T47D (cell line): Measurements from ENCODE around the gene CRMP1.

ENCODE experiments used
- DNase-seq, 2 experiments: peaks; one replicate each; pipeline versions ENCODE4 v3.0.0 to v3.0.0-alpha.2; 2011 to 2012; ENCODE audit warnings: low read depth in 1 of 2, low spot score in 1 of 2
- JUND ChIP-seq: IDR thresholded peaks from 2 replicates; pipeline ENCODE4 v1.6.1; 2012; ENCODE audit warnings: low read depth
- in situ Hi-C: cut with HindIII; loops from 2 replicates; pipeline ENCODE4 v1.10.0; 2016; ENCODE audit warnings: low sequenced_read_pairs, low pct_unique_long_range_greater_than_20kb

Gene CRMP1

DNA sequence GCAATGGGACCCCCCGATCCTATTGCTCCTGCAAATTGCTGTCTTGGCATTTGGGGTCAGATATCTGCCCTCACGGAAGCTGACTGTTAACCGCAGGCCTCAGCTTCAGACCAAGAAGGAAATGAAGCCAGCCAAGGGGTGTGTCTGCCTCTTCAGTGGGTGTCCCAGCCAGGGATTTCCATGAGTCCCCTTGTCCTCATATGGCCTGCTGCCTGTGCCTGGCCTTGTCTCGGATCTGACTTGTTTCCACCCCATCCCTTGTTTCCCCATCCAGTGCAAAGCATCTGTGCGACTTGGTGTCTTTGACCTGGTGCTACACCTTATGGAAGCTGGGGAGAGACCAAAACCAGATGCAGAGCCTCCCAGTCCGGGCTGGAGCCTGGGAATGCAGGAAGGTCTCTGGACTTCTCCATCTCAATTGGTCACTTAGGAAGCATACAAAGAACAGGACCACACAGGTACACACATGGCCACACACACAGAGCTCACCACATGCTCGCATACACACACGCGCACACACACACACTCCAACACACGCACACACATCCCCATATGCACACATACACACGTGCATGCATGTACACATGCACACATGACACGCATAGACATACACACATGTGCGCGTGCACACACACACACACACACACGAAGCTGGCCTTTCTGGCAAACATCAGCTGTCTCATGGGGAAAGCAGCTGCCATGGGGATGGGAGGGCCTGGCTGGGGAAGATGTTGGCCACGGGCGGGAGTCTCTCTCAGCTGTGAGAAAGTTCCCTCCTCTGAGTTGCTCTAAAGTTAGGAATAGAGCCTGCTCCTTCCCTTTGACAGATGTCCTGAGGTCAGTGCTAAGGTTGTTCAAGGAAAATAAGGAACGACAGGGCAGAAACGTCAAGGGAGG lies 65.5 kb downstream of the CRMP1 start:
- in situ Hi-C loops: no loop called here
- TF ChIP-seq JUND: no peak
- no peak for DNase-seq

DNA sequence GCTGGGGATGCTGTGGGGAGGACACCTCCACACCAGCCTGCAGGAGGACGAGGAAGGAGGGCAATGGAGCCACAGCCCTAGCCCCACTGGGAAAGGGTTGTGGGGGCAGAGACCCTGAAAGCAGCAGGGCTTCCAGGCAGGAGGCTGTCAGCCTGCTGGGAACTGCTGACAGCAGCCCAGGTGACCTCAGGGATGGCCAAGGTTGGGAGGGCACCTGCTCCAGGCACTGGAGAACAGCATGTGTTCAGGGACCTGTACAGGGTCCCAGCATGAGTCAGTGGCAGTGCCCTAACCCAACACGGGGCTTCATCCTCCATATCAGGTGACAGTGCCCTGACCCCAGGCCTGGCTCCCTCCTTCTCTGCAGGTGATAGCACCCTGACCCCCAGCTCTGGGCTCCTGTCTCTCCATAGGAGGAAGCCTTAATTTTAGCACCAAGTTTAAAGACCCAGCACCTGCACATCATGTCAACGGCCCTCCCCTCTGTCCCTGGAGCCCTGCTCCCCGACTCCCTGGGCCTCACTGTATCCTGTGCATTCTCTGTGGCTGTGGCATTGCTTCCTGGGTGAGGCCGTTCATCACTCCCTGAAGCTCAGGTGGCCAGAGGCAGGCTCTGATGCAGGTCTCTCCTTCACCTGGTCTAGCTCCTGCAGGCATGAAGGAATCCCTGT lies 66.3 kb downstream of the CRMP1 start:
- in situ Hi-C loops: no loop called here
- TF ChIP-seq JUND: no peak
- no peak for DNase-seq

GRCh38 chr4:5825321-5826041 lies 67.4 kb downstream of the CRMP1 start:
- in situ Hi-C loops: no loop called here
- no peak for DNase-seq
- TF ChIP-seq JUND: no peak

- peak; percentile 60 to 64 for DNase-seq
- TF ChIP-seq JUND: no peak
- in situ Hi-C loops: no loop called here
Observed at GRCh38 chr4:5824635-5825034, 68.3 kb downstream of the CRMP1 start.

DNA sequence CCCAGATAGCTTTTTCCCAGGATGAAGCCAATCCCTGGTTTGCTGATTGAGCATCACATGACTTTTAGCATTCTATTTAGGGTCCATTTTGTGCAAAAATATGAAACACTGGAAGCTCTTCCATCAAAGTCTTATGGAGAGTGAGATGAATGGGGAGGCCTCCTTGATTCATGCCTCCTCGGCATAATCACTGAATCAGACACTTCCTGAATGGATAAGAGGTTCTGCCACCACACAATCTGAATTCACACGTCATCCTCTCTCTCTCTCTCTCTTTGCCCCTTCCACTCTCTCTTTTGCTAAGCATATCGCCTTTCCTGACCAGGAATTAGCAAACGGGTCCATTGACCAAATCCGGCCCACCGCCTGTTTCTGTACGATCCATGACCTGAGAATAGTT lies 68.7 kb downstream of the CRMP1 start:
- TF ChIP-seq JUND: no peak
- in situ Hi-C loops: no loop called here
- no peak for DNase-seq

- in situ Hi-C loops: no loop called here
- TF ChIP-seq JUND: no peak
- DNase-seq: no peak
Observed at GRCh38 chr4:5823542-5824211, 69.2 kb downstream of the CRMP1 start.

- no peak for TF ChIP-seq JUND
- no peak for DNase-seq
- in situ Hi-C loops: no loop called here
Observed at GRCh38 chr4:5822619-5823018, 70.3 kb downstream of the CRMP1 start.

DNA sequence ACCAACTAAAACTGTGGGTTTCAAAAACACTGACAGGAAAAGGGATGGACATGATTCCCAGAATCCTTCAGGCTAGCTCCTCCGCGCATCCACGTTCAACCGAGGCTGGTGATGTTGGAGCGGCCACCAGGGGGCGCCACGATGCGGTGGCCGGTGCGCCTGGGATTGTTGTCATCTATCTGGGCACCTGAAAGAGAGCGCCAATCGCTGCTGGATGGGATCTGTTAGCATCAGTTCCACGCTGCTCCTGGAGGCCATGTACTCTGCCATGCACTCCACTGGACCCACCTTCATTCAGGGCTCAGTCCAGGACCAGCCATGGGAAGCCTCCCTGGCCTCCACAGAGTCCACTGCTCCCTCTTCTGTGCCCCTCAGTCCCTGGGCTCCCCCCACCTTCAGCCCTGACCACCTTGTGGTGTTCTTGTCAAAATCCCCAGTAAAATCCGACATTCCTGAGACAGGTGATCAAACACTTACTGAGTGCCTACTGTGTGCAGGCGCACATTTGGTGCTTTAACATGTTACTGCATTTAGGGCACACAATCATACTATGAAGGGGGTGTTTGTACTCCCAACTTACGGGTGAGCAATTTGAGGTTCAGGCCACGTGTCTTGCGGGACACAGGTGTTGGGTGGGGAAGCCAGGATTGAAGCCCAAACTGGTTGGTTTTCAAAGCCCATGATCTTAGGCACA lies 71.1 kb downstream of the CRMP1 start:
- DNase-seq: peak in 1 of 2 experiments; percentile 14
- in situ Hi-C loops: no loop called here
- TF ChIP-seq JUND: no peak

GRCh38 chr4:5816851-5817375 lies 76.0 kb downstream of the CRMP1 start:
- no peak for DNase-seq
- in situ Hi-C loops: no loop called here
- TF ChIP-seq JUND: no peak

GRCh38 chr4:5816101-5816500 lies 76.8 kb downstream of the CRMP1 start:
- TF ChIP-seq JUND: no peak
- no peak for DNase-seq
- in situ Hi-C loops: no loop called here

DNA sequence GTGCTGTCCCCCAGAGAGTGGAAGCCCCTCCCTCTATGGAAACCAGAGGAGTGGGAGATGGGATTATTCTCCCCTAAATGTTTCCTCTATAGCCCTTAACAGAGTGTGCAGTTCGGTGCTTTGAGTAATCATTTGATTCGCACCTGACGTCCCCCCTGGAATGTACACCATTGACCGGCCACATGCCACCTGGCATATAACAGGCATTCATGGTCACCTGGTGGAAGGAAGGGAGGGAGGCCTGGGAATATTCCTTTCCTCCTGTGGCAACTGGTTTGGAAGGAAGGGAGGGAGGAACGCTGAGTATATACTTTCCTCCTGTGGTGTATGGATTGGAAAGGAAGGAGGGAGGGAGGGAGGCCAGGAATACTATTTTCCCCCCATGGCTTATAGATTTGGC lies 77.2 kb downstream of the CRMP1 start:
- in situ Hi-C loops: no loop called here
- DNase-seq: no peak

DNA sequence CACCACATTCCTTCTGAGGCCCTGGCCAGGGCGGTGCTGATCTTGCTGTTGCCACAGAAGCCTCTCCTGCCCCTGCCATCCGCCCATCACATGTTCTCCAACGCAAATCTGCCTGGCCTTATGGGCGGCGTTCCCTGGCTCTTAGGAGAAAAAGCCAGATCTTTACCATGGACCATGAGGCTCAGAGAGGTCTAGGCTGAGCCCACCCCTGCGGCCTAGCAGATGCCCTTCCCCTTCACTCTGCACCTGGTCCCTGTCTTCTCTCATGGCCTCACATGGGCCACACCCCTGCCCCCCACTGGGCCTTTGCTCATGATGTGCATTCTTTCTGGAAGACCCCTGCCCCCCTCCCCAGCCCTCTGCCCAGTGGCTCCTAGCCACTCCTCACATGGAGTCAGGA lies 78.5 kb downstream of the CRMP1 start:
- in situ Hi-C loops: no loop called here
- no peak for DNase-seq
- TF ChIP-seq JUND: no peak

More for the DNA sequence above, 77.2 kb downstream of the CRMP1 start:
- no peak for TF ChIP-seq JUND
